NB4 (cell line): ENCODE results near the gene TSPAN16.
"Not testable (repeated sequence)": the region's sequence is repeated elsewhere in the genome, so short reads cannot be mapped to it uniquely, and the experiment has no call there.

ENCODE experiments used
- DNase-seq: peaks from one replicate; pipeline ENCODE4 v3.0.0; 2010; ENCODE audit warnings: low read depth
- H3K4me3 ChIP-seq: one replicate; pipeline ENCODE4 v1.5.1; 2011; ENCODE audit warnings: mild to moderate bottlenecking, low read depth, low read length, moderate library complexity
- MYC ChIP-seq: IDR thresholded peaks from 2 replicates; pipeline ENCODE4 v1.6.1; 2011; ENCODE audit warnings: low read depth, low read length
- POLR2A ChIP-seq: IDR thresholded peaks from 2 replicates; pipeline ENCODE4 v1.6.1; 2011; ENCODE audit warnings: mild to moderate bottlenecking; ENCODE audit not compliant: insufficient read length; ENCODE audit errors: extremely low read depth
- TF ChIP-seq, protein P1 (sequence below): IDR thresholded peaks from 2 replicates; pipeline ENCODE4 v1.6.1; 2011; ENCODE audit warnings: low read depth, low read length
- TF ChIP-seq, protein P2 (sequence below): IDR thresholded peaks from one replicate; pipeline ENCODE4 v1.5.1; 2012; ENCODE audit warnings: low read depth, low read length

TSPAN16 gene

DNA sequence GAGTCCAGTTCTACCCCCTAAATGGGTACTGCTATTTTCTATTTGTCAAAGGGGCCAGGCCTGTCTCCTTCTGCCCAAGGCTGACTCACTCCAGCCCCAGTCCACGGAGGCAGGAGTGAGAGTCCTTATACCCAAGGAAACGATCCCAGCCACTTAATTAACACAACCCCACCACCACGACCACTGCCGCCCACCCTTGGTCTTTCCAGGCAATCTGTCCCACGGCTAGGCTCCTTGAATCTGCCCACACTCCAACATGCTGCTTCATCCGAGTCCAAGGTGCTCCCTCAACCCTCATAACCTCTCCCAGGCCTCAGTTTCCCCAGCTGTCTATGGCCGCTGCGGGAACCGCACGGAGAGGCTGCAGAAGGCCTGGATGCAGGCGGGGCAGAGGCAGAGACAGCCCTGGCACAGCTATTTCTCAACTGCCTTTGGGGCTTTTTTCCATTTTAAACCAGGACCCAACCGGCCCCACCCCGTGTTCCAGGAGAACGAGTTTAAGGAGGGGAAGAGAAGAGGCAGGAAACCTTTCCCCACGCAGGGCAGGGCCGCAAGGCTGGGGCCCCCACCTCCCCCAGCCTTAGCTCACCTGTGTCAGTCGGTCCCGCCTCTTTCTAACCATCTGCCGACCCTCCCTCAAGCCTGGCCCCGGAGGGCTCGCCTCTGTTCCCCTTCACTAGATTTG lies 42.8 kb downstream of the TSPAN16 start:
- DNase-seq, result no peak
- TF ChIP-seq, protein P1, sequence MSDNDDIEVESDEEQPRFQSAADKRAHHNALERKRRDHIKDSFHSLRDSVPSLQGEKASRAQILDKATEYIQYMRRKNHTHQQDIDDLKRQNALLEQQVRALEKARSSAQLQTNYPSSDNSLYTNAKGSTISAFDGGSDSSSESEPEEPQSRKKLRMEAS, result no peak
- TF ChIP-seq, protein P2, sequence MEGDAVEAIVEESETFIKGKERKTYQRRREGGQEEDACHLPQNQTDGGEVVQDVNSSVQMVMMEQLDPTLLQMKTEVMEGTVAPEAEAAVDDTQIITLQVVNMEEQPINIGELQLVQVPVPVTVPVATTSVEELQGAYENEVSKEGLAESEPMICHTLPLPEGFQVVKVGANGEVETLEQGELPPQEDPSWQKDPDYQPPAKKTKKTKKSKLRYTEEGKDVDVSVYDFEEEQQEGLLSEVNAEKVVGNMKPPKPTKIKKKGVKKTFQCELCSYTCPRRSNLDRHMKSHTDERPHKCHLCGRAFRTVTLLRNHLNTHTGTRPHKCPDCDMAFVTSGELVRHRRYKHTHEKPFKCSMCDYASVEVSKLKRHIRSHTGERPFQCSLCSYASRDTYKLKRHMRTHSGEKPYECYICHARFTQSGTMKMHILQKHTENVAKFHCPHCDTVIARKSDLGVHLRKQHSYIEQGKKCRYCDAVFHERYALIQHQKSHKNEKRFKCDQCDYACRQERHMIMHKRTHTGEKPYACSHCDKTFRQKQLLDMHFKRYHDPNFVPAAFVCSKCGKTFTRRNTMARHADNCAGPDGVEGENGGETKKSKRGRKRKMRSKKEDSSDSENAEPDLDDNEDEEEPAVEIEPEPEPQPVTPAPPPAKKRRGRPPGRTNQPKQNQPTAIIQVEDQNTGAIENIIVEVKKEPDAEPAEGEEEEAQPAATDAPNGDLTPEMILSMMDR, result no peak
- TF ChIP-seq POLR2A (no peak), MYC (no peak)
- peak overlapping the region; percentile 46 for H3K4me3 ChIP-seq

DNA sequence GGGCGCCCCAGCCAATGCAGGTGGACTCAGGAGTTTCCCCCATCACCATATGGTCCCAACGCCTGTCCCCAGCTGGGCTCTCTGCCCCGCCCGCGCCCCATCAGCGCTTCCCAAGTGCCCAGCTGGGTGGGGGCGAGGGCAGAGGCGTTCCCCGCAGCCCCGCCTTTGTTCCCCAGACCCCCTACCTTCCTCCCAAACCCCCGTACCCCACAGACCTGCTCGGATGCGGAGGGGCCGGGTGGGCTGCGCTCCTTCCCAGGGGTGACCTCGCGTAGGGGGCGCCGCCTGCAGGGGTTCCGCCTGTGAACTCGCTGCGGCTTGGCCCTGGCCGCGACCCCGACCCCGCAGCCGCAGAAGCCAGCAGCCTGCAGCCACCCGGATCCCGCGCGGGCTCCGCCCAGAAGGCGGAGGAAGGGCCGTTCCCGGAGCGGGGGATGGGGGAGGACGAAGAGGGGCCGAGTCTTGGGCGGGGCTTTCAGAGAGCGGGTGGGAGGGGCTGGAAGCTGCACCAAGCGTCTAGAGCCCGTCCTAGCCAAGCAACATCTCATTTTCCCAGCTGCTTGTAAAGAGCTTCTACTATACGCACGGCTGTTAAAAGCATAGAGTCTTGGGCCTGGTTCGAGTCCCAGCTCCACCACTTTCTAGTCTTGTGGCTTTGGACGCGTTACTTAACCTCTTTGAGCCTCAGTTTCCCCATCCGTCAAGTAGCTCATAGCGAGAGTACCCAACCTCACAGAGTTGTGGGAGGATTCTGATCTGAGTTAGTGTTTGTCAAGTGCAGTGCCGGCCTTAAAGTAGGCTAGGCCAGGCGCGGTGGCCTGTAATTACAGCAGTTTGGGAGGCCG lies 43.5 kb downstream of the TSPAN16 start, which contains the start of gene RAB3D:
TSS of gene RAB3D (minus strand) at position 404 of the 845 bp plus-strand sequence. CDS start 2,258 bp downstream, outside the sequence.
- H3K4me3 ChIP-seq, result peak within 1 kb of the TSS; percentile 46
- peak; percentile 50 for TF ChIP-seq POLR2A
- TF ChIP-seq, protein P1, result no peak
- TF ChIP-seq, protein P2, result no peak
- peak; percentile 93 for DNase-seq

DNA sequence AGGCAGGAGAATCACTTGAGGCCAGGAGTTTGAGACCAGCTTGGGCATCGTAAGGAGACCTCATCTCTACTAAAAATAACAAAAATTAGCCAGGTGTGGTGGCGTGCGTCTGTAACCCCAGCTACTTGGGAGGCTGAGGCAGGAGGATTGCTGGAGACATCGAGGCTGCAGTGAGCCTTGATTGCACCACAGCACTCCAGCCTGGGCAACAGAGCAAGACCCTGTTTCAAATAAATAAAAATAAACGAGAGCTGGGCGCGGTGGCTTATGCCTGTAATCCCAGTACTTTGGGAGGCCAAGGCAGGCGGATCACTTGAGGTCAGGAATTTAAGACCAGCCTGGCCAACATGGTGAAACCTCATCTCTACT lies 44.1 kb downstream of the TSPAN16 start:
- not testable (repeated sequence) for DNase-seq
- peak overlapping the region; percentile 44 for H3K4me3 ChIP-seq

DNA sequence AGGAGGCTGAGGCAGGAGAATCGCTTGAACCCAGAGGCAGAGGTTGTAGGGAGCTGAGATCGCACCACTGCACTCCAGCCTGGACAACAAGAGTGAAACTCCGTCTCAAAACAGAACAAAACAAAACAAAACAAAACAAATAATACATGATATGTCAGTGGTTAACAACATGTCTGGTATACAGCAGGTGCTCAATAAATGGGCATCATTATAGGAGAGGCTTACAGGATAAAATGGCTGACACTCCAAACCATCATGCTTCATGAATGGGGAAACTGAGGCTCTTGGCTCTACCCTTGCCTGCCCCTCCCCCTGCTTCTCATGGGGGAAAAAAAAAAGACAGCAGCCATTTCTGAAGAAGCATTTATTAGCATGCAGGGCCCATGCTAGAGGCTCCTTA lies 46.5 kb downstream of the TSPAN16 start:
- H3K4me3 ChIP-seq, result no peak overlapping the region
- TF ChIP-seq, protein P2, result no peak
- no peak for TF ChIP-seq POLR2A
- TF ChIP-seq, protein P1, result no peak
- TF ChIP-seq MYC, result no peak
- no peak for DNase-seq

DNA sequence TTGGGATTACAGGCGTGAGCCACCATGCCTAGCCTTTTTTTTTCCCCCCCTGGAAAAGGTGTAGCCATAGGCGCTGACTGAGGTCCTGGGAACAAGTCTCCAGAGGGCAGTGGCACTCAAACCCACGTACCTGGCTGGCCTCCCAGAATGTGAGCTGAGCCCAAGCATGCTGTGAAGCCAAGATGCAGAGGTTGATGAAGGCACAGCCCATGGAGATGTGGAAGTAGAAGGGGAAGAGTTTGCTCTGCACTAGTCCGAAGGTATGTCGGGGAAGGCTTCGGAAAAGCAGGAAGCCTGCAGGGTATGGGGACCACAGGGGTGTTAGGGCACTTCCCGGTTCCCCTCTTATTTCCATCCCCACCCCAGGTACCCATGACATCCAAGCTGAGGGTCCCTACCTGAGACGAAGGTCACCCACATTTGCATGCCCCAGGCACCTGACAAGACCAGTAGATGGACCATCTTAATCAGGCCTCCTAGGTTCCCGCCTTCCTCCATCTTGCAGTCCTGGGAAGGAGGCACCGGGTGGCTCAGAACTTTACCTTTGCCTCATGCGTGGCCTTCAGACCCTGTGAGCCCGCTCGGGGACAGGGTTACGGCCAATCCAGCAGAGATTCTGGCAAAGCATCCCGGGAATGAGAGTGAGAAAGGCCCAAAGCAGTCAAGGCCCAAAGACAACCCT lies 49.3 kb downstream of the TSPAN16 start:
- DNase-seq, result no peak
- peak overlapping the region; percentile 84 for H3K4me3 ChIP-seq
- TF ChIP-seq, protein P1, result no peak
- TF ChIP-seq POLR2A, result no peak
- no peak for TF ChIP-seq MYC
- TF ChIP-seq, protein P2, result no peak
